DMS114 treated with DMSO at 0.1 percent for 48 hours (cell line): ENCODE results near the gene ZNF488.
A peak's percentile ranks its signal among the peaks of the same experiment; 100 is the strongest.
"Not testable (repeated sequence)": the region's sequence is repeated elsewhere in the genome, so short reads cannot be mapped to it uniquely, and the experiment has no call there.

Experiments
- DNase-seq: peaks from one replicate; lab custom pipeline; 2025; ENCODE audit not compliant: unreplicated experiment; lab: John Stamatoyannopoulos, UW

ZNF488 gene, protein sequence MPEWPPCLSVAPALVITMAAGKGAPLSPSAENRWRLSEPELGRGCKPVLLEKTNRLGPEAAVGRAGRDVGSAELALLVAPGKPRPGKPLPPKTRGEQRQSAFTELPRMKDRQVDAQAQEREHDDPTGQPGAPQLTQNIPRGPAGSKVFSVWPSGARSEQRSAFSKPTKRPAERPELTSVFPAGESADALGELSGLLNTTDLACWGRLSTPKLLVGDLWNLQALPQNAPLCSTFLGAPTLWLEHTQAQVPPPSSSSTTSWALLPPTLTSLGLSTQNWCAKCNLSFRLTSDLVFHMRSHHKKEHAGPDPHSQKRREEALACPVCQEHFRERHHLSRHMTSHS

DNA sequence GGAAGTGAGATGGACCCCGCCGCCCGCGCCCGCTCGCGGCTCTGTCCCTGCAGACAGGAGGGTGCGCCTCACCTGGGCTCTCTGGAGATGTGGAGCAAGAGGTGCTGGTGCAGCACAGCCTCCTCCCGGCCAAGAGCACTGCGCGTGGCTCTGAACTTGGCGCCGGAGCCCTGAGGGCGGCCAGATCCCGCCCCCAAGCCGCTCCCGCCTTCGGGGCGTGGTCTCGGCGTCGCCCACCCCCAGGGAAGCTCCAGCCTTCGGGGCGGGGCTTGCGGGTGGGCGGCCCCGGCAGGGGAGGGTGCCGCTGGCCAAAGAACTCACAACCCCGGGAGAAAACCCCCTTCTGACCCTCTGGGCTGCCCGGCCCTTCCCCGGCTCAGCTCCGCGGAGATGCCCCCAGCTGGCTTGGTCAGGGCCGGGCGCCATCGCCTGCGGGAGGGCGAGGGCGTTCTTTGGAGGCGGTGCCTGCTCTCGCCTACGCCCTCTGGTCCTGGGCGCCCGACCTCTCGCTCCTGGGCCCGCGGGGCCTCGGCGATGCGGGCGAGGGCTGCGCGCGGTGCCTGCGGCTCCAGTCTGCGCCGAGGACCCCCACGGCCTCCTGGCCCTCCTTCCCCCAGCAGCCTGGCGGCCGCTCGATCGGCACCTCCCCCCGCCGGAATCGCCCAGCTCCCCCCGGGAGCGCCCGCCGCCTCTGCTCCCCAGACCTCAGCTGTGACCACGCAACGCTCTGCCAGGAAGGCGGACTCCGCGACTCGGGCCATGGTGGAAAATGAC lies at the start of gene ZNF488:
ZNF488 (minus strand) TSS at position 146 of the 774 bp plus-strand sequence. CDS start 15,464 bp downstream, outside the sequence.
- DNase-seq = peak; percentile 49

DNA sequence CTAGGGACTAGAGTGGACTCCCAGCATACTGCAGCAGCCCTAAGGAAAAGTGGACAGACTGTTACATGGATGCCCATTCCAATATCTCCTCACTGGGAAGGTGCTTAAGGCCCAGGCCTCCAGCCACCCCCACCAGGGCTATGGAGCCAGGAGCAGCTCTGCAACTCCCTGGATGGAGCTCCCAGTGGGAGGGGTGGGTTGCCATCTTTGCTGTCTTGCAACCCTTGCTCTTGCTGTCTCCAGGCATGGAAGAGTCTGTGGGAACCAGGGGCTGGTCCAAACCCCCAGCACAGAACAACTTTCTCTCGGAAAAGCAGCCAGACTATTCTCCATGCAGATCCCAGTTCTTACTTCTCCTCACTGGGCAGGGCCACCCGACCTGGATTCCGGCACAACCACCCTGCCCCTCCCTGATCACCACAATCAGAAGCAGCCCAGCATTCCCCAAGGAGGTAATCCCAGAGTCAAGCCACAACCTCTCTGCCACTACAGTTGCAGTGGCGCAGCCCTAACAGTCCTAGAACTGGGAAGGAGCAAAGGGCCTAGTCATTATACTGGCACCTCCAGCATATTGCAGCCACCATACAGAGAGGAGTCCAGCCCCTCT lies 41.8 kb upstream of the ZNF488 start:
- DNase-seq = no peak

DNA sequence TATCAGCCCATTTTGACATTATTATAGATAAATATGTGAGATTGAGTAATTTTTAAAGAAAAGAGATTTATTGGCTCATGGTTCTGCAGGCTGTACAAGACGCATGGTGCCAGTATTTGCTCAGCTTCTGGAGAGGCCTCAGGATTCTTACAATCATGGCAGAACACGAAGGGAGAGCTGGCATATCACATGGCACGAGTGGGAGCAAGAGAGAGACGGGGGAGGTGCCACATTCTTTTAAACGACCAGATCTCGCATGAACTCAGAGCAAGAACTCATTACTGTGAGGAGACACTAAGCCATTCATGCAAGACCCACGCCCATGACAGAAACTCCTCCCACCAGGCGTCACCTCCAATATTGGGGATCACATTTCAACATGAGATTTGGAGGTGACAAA lies 40.1 kb upstream of the ZNF488 start:
- DNase-seq = no peak

DNA sequence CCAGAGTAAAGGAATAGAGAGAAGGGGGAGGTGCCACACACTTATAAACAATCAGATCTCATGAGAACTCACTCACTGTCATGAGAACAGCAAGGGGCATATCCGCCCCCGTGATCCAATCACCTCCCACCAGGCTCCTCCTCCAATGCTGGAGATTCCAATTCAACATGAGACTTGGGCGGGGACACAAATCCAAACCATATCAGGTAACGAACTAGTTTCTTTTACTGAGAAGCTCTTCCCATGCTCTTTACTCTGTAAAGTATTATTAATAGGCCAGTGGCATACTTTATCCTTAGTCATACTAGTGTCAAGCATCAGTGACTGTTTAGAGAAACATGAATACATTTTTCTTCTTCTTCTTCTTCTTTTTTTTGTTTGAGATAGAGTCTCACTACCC lies 39.4 kb upstream of the ZNF488 start:
- no peak for DNase-seq

GRCh38 chr10:47421057-47421952 lies 37.2 kb upstream of the ZNF488 start:
- DNase-seq = no peak

- no peak for DNase-seq
Measured at GRCh38 chr10:47420305-47421056, 36.4 kb upstream of the ZNF488 start.

DNA sequence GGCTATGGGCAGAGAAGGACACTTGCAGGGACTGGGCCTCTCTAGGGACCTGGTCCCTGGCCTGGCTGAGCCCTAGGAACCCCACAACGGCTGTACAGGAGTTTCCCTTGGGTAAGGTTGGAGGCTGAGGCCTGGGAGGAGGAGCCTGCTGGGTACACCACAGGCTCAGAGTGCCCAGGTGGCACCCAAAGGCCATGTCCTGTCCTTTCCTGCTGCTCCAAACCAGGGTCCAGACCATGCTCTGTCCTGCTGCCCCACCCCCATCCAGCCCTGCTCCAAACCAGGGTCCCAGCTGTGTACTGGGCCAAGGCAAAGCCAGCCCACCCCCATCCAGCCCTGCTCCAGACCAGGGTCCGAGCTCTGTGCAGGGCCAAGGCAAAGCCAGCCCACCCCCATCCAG lies 35.3 kb upstream of the ZNF488 start:
- DNase-seq = no peak

GRCh38 chr10:47418966-47419365 lies 34.9 kb upstream of the ZNF488 start:
- no peak for DNase-seq

DNA sequence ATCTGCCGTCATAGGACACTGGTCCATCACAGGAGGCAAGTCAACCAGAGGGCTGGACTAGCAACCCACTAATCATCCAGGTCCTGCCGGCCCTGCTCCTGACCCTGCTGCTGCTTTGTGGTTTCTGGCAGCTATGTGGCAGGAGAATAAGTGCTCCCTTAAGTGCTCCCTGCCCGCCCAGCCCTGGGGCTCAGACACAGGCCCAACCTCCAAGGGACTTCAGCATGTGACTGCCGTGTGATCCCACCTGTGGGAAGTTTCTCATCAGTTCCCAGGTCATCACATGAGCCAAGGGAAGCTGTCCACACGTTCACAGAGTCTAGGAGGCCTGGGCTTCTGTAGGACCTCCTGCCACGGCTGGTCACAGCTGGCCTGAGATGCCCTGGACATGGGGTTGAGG lies 34.2 kb upstream of the ZNF488 start:
- no peak for DNase-seq

- DNase-seq = not testable (repeated sequence)
Measured at GRCh38 chr10:47416305-47417218, 32.5 kb upstream of the ZNF488 start.

DNA sequence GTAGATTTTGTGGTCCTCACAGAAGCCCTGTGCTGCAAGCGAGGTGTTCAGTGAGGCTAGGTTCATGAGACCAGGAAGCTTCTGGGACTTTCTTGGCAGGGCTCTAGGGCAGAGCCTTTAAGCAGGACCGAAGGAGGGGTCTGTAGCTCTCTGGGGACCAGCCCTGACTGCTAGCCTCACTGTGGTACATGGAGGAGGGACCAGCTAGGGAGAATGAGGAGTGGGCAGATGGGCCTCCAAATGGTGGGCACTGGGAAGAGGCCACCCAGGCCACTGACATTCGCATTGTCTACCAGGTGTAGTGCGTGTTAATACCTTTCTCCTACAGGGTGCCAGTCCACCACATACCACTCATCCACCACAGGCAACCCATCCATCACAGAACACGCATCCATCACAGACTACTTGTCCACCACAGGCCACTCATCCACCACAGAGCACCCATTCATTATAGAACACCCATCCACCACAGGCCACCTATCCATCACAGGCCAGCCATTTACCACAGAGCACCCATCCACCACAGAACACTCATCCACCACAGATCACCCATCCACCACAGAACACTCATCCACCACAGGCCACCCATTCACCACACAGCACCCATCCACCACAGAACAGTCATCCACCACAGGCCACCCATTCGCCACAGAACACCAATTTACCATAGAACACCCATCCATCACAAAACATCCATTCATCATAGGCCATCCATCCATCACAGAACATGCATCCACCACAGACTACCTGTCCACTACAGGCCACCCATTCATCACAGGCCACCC lies 31.6 kb upstream of the ZNF488 start:
- no peak for DNase-seq

GRCh38 chr10:47414752-47415519 lies 30.8 kb upstream of the ZNF488 start:
- no peak for DNase-seq

DNA sequence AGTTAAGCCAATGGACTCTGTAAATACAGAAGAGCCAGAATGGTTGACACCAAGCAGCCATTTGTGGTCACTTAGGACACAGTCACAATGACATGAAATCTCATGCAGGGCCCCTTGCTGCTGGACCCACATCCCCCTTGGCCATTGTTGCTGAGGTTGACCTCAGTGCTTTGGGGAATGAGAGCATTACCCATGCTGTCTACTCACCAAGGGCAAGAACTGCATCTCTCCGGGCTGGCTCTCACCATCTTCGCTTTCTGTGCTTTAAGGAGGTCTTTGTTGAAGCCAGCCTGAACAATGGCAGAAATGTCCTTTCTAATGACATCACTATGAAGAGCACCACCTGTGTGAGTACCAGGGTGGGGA lies 30.1 kb upstream of the ZNF488 start:
- DNase-seq = no peak

DNA sequence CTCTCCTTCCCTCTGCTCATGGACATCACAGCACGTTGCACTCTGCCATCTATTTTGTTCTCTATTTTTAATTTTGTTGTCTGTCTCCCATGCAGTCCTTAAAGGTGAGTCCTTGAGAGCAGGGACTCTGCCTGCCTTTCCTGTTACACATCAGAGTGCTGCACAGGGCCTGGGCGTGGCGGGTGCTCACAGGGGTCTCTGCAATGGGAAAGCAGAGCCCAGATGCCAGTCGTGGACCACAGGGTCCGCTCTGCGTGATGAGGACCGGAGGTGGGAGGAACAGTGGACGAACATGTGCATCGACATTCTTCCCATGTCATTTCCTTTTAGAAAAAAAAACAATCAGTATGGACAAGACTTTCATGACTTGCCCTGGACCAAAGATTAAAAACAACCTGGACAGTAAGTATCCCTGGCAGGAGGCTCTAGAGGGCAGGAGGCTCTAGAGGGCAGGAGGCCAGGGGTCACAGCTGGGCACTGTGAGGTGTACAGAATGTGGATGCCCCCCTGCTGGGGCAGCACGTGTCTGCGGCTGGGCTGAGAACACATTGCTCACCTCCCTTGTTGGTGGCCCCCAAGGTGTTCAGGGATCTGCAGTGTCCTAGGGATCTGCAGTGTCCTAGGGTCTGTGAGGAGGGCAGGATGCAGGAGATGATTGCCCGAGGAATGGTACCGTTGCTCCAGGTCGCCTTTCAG lies 29.6 kb upstream of the ZNF488 start:
- no peak for DNase-seq

GRCh38 chr10:47412869-47413268 lies 28.8 kb upstream of the ZNF488 start:
- DNase-seq = no peak

DNA sequence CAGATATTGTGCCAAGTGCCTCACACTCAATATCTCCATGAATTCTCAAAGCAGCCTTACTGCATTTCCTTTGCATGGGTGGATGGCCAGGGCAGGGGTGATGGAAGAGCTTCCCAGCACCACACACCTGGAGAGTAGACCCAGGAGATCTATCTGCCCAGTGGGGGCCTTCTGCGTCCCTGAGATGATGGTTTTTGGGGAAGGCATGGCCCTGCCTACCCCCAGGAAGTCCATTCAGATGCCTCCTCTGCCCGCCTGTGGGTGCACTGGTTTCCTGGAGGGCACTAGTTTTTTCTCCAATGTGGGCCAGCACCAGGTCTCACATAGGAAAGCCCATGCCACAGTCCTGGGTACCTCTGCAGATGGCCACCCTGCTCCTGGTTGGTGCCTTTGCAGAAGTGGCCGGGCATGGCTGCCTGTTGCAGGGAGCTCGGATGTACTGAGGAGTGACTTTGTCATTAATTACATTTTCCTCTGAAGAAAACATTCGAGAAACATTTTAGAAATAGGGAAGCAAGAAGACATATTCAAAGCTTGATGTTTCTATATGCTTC lies 28.2 kb upstream of the ZNF488 start:
- no peak for DNase-seq

GRCh38 chr10:47410862-47411261 lies 26.8 kb upstream of the ZNF488 start:
- no peak for DNase-seq
